Ovary (tissue), 9 donors: Measurements from ENCODE around the gene SPEF2. TPM values are rescaled to one million over a fixed set of nuclear protein-coding genes. Genes with fewer than 3 reads are reported as not detected.

Experiments used
- DNase-seq, 5 donors: peaks; one replicate each; pipeline ENCODE4 v3.0.0-alpha.2; 2019 to 2020
- H3K27ac ChIP-seq, 2 donors: fragments of 200-600 bp; one replicate each; pipeline versions ENCODE4 v1.5.1 to v1.8.0; 2019 to 2022
- H3K27me3 ChIP-seq: fragments of 200-600 bp; one replicate; pipeline ENCODE4 v1.8.0; 2022
- H3K36me3 ChIP-seq: fragments of 200-600 bp; sonication (generic); one replicate; pipeline ENCODE4 v1.5.1; 2019
- H3K4me1 ChIP-seq: one replicate; pipeline ENCODE4 v1.8.1; 2013; ENCODE audit warnings: mild to moderate bottlenecking, moderate library complexity; ENCODE audit not compliant: insufficient read depth
- H3K4me3 ChIP-seq: fragments of 200-600 bp; sonication (generic); one replicate; pipeline ENCODE4 v1.5.1; 2017
- H3K9me3 ChIP-seq, 2 donors: fragments of 200-600 bp in 1 of 2; sonication (generic) in 1 of 2; one replicate each; pipeline versions ENCODE4 v1.5.1 to v1.8.1; 2013 to 2019; ENCODE audit warnings: mild to moderate bottlenecking in 1 of 2, moderate library complexity in 1 of 2
- CTCF ChIP-seq, 3 donors: fragments of 450-650 bp in 2 of 3; fragments of 200-600 bp in 1 of 3; IDR thresholded peaks; one replicate each; pipeline versions ENCODE4 v1.5.1 to v1.8.0; 2016 to 2022; ENCODE audit warnings: antibody characterized with exemption in 3 of 3, mild to moderate bottlenecking in 1 of 3
- EP300 ChIP-seq: sonication (generic); formaldehyde crosslinking; IDR thresholded peaks from one replicate; pipeline ENCODE4 v1.6.1; 2017; ENCODE audit warnings: antibody characterized with exemption
- POLR2A ChIP-seq: fragments of 450-650 bp; IDR thresholded peaks from one replicate; pipeline ENCODE4 v1.6.1; 2017; ENCODE audit warnings: antibody characterized with exemption, mild to moderate bottlenecking, moderate library complexity
- WGBS, 3 donors: extraction: QIAGEN DNeasy Blood & Tissue Kit in 1 of 3; methylation state at CpG; one replicate each; pipeline versions ENCODE4 v1.1.5 to v1.1.7; 2013 to 2017; 5-methylcytosine and 5-hydroxymethylcytosine counted together
- intact Hi-C, 4 donors: fragments of 100-400 bp; cut with DNase I; formaldehyde crosslinking; loops; one replicate each; pipeline versions ENCODE4 v1.11.0 to v1.15.1; 2022 to 2023
- polyA plus RNA-seq, 2 donors: library from polyadenylated mRNA; stranded (reverse); fragments of 200-250 nt in 1 of 2; fragments of 350-450 nt in 1 of 2; fragmentation: Illumina TruSeq in 1 of 2; extraction: RNeasy Lipid Tissue Mini Kit (QIAGEN cat#74804) in 1 of 2; gene quantifications; one replicate each; pipeline ENCODE4 v1.2.3, GENCODE V29; 2013 to 2014
- small RNA-seq: library from RNA; depleted of rRNA; stranded (forward); fragments of <200 nt; gene quantifications from one replicate; pipeline ENCODE3, GENCODE V24; 2016
- total RNA-seq, 7 donors: library from RNA; depleted of rRNA in 2 of 7; stranded (reverse); fragments of >200 nt in 2 of 7; fragmentation: NEBNext Ultra II Directional in 3 of 7; extraction: Animal tissue kit (Norgen Biotek cat#: 25700) in 3 of 7; gene quantifications; one replicate each; pipeline versions ENCODE4 v1.1.0 to v1.2.4, GENCODE V29; 2016 to 2023
- donor health status: DM: no; HTN: no; CAD: no; lungs with moderate emphysema.
- donor health status: DM: no; HTN: no; CAD: no.
- donor health status: Bipolar disorder and iron deficiency.
- donor health status: DM: yes; HTN: yes; CAD: no.
- donor health status: DM: no; HTN: no; CAD: no.
- donor health status: DM: yes; HTN: yes; CAD: no.

SPEF2 gene
- total and polyA plus RNA-seq, 9 donors: 4.2 to 31.8 (median 9.0) TPM

- Histone ChIP-seq H3K36me3 (no peaks in the 10 kb centered on the region), H3K27me3 (no peaks in the 10 kb centered on the region), H3K27ac (no peak overlapping the region), H3K4me1 (no peaks in the 10 kb centered on the region), H3K9me3 (no peaks in the 10 kb centered on the region), H3K4me3 (no peak overlapping the region)
- TF ChIP-seq CTCF (IDR thresholded peaks at IDR 0.05) (no peak), POLR2A (no peak), EP300 (no peak)
- intact Hi-C loops: no loop called here
- 50 to 70% (median 64%) methylated on average over 2 of the region's 2 CpGs for WGBS, 3 donors
- DNase-seq: no peak
Measured at GRCh38 chr5:35862126-35862525, 244.5 kb downstream of the SPEF2 start.

GRCh38 chr5:35863159-35863558, 245.5 kb downstream of the SPEF2 start:
- no peak for DNase-seq
- no peaks in the 10 kb centered on the region for H3K27me3 ChIP-seq
- H3K4me1 ChIP-seq: no peaks in the 10 kb centered on the region
- no peak for TF ChIP-seq CTCF (IDR thresholded peaks at IDR 0.05)
- 87 to 90% (median 88%) methylated on average over 3 of the region's 3 CpGs for WGBS, 3 donors
- H3K4me3 ChIP-seq: no peak overlapping the region
- intact Hi-C loops: no loop called here
- no peaks in the 10 kb centered on the region for H3K36me3 ChIP-seq
- no peaks in the 10 kb centered on the region for H3K9me3 ChIP-seq
- no peak overlapping the region for H3K27ac ChIP-seq

Small RNAs within 50 kb of the gene (small RNA-seq; reads per million reads assigned to genes)
- not detected for gene RNU7-130P

Other genes with a start within 250 kb of the SPEF2 start
- 1 to 10 TPM in 5 of 7 donors, under 1 TPM in 2; 0.28 to 3.7 (median 3.2) TPM for gene IL7R, start 239.0 kb downstream of the SPEF2 start, total RNA-seq
- gene IL7R, start 239.0 kb downstream of the SPEF2 start, polyA plus RNA-seq: 10 to 100 TPM in 1 of 2 donors, 1 to 10 TPM in 1; 1.5 to 11.3 TPM